Stimulated activated CD4-positive, alpha-beta T cell treated with anti-CD3 and anti-CD28 coated beads, Interleukin-15, amount 100 ng/mL, for 48 hours (primary cell): Measurements from ENCODE around the gene DNAH3.

Experiments
- DNase-seq, 2 donors: peaks; one replicate each; pipeline ENCODE4 v3.0.0-alpha.2; 2020; ENCODE audit warnings: low read depth in 2 of 2

Gene DNAH3

GRCh38 chr16:20904507-20905081 is 246.1 kb downstream of the DNAH3 start:
- DNase-seq, result no peak

- DNase-seq, result no peak
Measured at GRCh38 chr16:20903899-20904506, 246.6 kb downstream of the DNAH3 start.

- no peak for DNase-seq
Measured at GRCh38 chr16:20903116-20903898, 247.3 kb downstream of the DNAH3 start.

- no peak for DNase-seq
Measured at GRCh38 chr16:20902426-20902825, 248.2 kb downstream of the DNAH3 start.

GRCh38 chr16:20901436-20902112 is 249.1 kb downstream of the DNAH3 start:
- DNase-seq, result no peak

- DNase-seq, result no peak
Measured at GRCh38 chr16:20901068-20901435, 249.6 kb downstream of the DNAH3 start.

- DNase-seq, result peak; percentile 89 to 90
Measured at GRCh38 chr16:20900299-20901067, 250.2 kb downstream of the DNAH3 start, which contains the start of the genes DCUN1D3 and LYRM1. Gene DCUN1D3, minus strand, starts transcription at chr16:20900358. Its CDS starts 37,820 bp downstream, at chr16:20862538. Gene LYRM1, plus strand, starts transcription at chr16:20900771. Its CDS starts 14,785 bp downstream, at chr16:20915556.

- DNase-seq, result no peak
Measured at GRCh38 chr16:20899477-20900298, 251.0 kb downstream of the DNAH3 start.

GRCh38 chr16:20899071-20899470 is 251.6 kb downstream of the DNAH3 start:
- DNase-seq, result no peak

GRCh38 chr16:20897922-20898321 is 252.7 kb downstream of the DNAH3 start:
- DNase-seq, result no peak

- DNase-seq, result no peak
Measured at GRCh38 chr16:20897253-20897897, 253.3 kb downstream of the DNAH3 start.

GRCh38 chr16:20894388-20894787 is 256.3 kb downstream of the DNAH3 start:
- no peak for DNase-seq

- DNase-seq, result no peak
Measured at GRCh38 chr16:20889625-20890275, 260.9 kb downstream of the DNAH3 start.

- DNase-seq, result no peak
Measured at GRCh38 chr16:20887207-20887606, 263.4 kb downstream of the DNAH3 start.

GRCh38 chr16:20886320-20886719 is 264.3 kb downstream of the DNAH3 start:
- DNase-seq, result no peak

- DNase-seq, result peak in 1 of 2 donors; percentile 10
Measured at GRCh38 chr16:20884240-20884556, 266.4 kb downstream of the DNAH3 start.

GRCh38 chr16:20883554-20884239 is 266.9 kb downstream of the DNAH3 start:
- no peak for DNase-seq
